SU-DHL-6 (cell line): Measurements from ENCODE around the gene LAMA2.
"Not testable (repeated sequence)": the region's sequence is repeated elsewhere in the genome, so short reads cannot be mapped to it uniquely, and the experiment has no call there.

Source experiments
- H2AFZ ChIP-seq: fragments of 200-600 bp; sonication (generic); 2 replicates; pipeline ENCODE4 v1.6.1; 2014; ENCODE audit warnings: low read depth, mild to moderate bottlenecking, moderate library complexity, mixed read lengths, antibody characterized with exemption, low read length; ENCODE audit not compliant: severe bottlenecking
- H3F3A ChIP-seq: fragments of 200-600 bp; shearing (Covaris generic); 2 replicates; pipeline ENCODE4 v1.6.0; 2016; ENCODE audit warnings: antibody characterized with exemption, mild to moderate bottlenecking; ENCODE audit not compliant: insufficient read depth
- H3K27ac ChIP-seq: fragments of 200-600 bp; sonication (generic); 2 replicates; pipeline ENCODE4 v1.5.1; 2016; ENCODE audit warnings: low read depth, mild to moderate bottlenecking, low read length, moderate library complexity, mixed read lengths
- H3K27me3 ChIP-seq: fragments of 200-600 bp; sonication (generic), shearing (Covaris generic); 2 replicates; pipeline ENCODE4 v1.6.0; 2014; ENCODE audit warnings: mild to moderate bottlenecking, low read length
- H3K36me3 ChIP-seq: fragments of 200-600 bp; sonication (generic); 2 replicates; pipeline ENCODE4 v1.6.1; 2014; ENCODE audit warnings: mild to moderate bottlenecking, low read length, mixed read lengths
- H3K4me2 ChIP-seq: fragments of 300-600, 200-600 bp; shearing (Covaris generic), sonication (generic); 2 replicates; pipeline ENCODE4 v1.6.0; 2014; ENCODE audit warnings: low read length, low read depth, mild to moderate bottlenecking; ENCODE audit not compliant: poor library complexity, severe bottlenecking
- H3K4me3 ChIP-seq: fragments of 200-600 bp; sonication (generic); 2 replicates; pipeline ENCODE4 v1.5.1; 2014; ENCODE audit warnings: antibody characterized with exemption, low read length, mild to moderate bottlenecking, mixed read lengths; ENCODE audit not compliant: insufficient read depth, poor library complexity, severe bottlenecking
- H3K79me2 ChIP-seq: fragments of 200-600 bp; sonication (generic); 2 replicates; pipeline ENCODE4 v1.6.1; 2014; ENCODE audit warnings: mild to moderate bottlenecking, low read length, moderate library complexity; ENCODE audit not compliant: insufficient read depth
- H3K9ac ChIP-seq: fragments of 200-600 bp; sonication (generic); 2 replicates; pipeline ENCODE4 v1.7.0; 2014; ENCODE audit warnings: mild to moderate bottlenecking, low read length
- H3K9me2 ChIP-seq: fragments of 200-600 bp; sonication (generic); replicated peaks from 2 replicates; pipeline ENCODE4 v1.6.1; 2014; ENCODE audit warnings: low read length; ENCODE audit not compliant: insufficient read depth
- H3K9me3 ChIP-seq: fragments of 200-600 bp; sonication (generic); 2 replicates; pipeline ENCODE4 v1.6.1; 2014; ENCODE audit warnings: low read length, mixed read lengths; ENCODE audit not compliant: insufficient read depth
- H4K20me1 ChIP-seq: fragments of 200-600 bp; sonication (generic); 2 replicates; pipeline ENCODE4 v1.6.1; 2014; ENCODE audit warnings: low read depth, mild to moderate bottlenecking, antibody characterized with exemption, low read length, moderate library complexity, mixed read lengths
- CTCF ChIP-seq: fragments of 200-600 bp; sonication (generic); IDR thresholded peaks from one replicate; pipeline ENCODE4 v1.5.1; 2017; ENCODE audit warnings: antibody characterized with exemption, mild to moderate bottlenecking, low read length, moderate library complexity; ENCODE audit not compliant: insufficient read depth, poor library complexity, severe bottlenecking
- EZH2phosphoT487 ChIP-seq: fragments of 200-600 bp; sonication (generic), shearing (Covaris generic); conservative IDR thresholded peaks from 2 replicates; pipeline ENCODE4 v1.6.1; 2018; ENCODE audit warnings: mild to moderate bottlenecking, antibody characterized with exemption, low read length, moderate library complexity, mixed read lengths

The LAMA2 gene

GRCh38 chr6:129162605-129163004, 279.7 kb downstream of the LAMA2 start:
- H3K27ac ChIP-seq: no peak overlapping the region
- no peaks in the 10 kb centered on the region for H3K79me2 ChIP-seq
- H2AFZ ChIP-seq: no peak overlapping the region
- H3F3A ChIP-seq: no peaks in the 10 kb centered on the region
- H3K27me3 ChIP-seq: no peaks in the 10 kb centered on the region
- H3K9me2 ChIP-seq: no peaks in the 10 kb centered on the region
- no peak overlapping the region for H3K9ac ChIP-seq
- H4K20me1 ChIP-seq: no peaks in the 10 kb centered on the region
- H3K4me2 ChIP-seq: no peak overlapping the region
- no peaks in the 10 kb centered on the region for H3K9me3 ChIP-seq
- H3K4me3 ChIP-seq: no peak overlapping the region
- TF ChIP-seq EZH2phosphoT487 (no peak), CTCF (no peak)
- H3K36me3 ChIP-seq: no peaks in the 10 kb centered on the region

- Histone ChIP-seq H3K9me2 (no peaks in the 10 kb centered on the region), H3K27ac (no peak overlapping the region), H3K36me3 (no peaks in the 10 kb centered on the region), H3K4me2 (no peak overlapping the region), H3K27me3 (no peaks in the 10 kb centered on the region), H3K79me2 (no peaks in the 10 kb centered on the region), H3K4me3 (no peak overlapping the region), H4K20me1 (no peaks in the 10 kb centered on the region), H3K9me3 (no peaks in the 10 kb centered on the region), H3K9ac (no peak overlapping the region), H3F3A (no peaks in the 10 kb centered on the region), H2AFZ (no peak overlapping the region)
- no peak for TF ChIP-seq CTCF
- no peak for TF ChIP-seq EZH2phosphoT487
Observed at GRCh38 chr6:129163551-129163950, 280.6 kb downstream of the LAMA2 start.

- Histone ChIP-seq H3K27ac (no peak overlapping the region), H3K27me3 (no peaks in the 10 kb centered on the region), H3K9me2 (no peaks in the 10 kb centered on the region), H3K79me2 (no peaks in the 10 kb centered on the region), H3K4me2 (no peak overlapping the region), H3K9me3 (no peaks in the 10 kb centered on the region), H3K36me3 (no peaks in the 10 kb centered on the region), H3K4me3 (no peak overlapping the region), H2AFZ (no peak overlapping the region), H3K9ac (no peak overlapping the region), H3F3A (no peaks in the 10 kb centered on the region), H4K20me1 (no peaks in the 10 kb centered on the region)
- TF ChIP-seq EZH2phosphoT487 (no peak), CTCF (no peak)
Observed at GRCh38 chr6:129164032-129164431, 281.1 kb downstream of the LAMA2 start.

GRCh38 chr6:129172279-129172995, 289.5 kb downstream of the LAMA2 start:
- H3K4me2 ChIP-seq, H3K27ac ChIP-seq, H3K9ac ChIP-seq, H3K4me3 ChIP-seq, H4K20me1 ChIP-seq, H3F3A ChIP-seq, H3K36me3 ChIP-seq, H3K27me3 ChIP-seq, H2AFZ ChIP-seq, H3K9me3 ChIP-seq, H3K9me2 ChIP-seq, H3K79me2 ChIP-seq: not testable (repeated sequence)
